Embryonic facial prominence (tissue), 1 donor: ENCODE measurements around the gene PTPRM.
"Not testable (repeated sequence)": the region's sequence is repeated elsewhere in the genome, so short reads cannot be mapped to it uniquely, and the experiment has no call there.

Experiments
- DNase-seq: peaks from one replicate; pipeline ENCODE4 v3.0.0-alpha.2; 2016; ENCODE audit errors: extremely low spot score

Gene PTPRM

GRCh38 chr18:8427339-8427738 lies 860.2 kb downstream of the PTPRM start:
- DNase-seq: no peak

- DNase-seq: no peak
Observed at GRCh38 chr18:8428951-8429350, 861.8 kb downstream of the PTPRM start.

- DNase-seq: no peak
Observed at GRCh38 chr18:8431036-8431435, 863.9 kb downstream of the PTPRM start.

GRCh38 chr18:8433323-8433722 lies 866.2 kb downstream of the PTPRM start:
- no peak for DNase-seq

- no peak for DNase-seq
Observed at GRCh38 chr18:8433771-8434170, 866.7 kb downstream of the PTPRM start.

- DNase-seq: no peak
Observed at GRCh38 chr18:8435376-8435775, 868.3 kb downstream of the PTPRM start.

- DNase-seq: no peak
Observed at GRCh38 chr18:8439055-8439454, 871.9 kb downstream of the PTPRM start.

- no peak for DNase-seq
Observed at GRCh38 chr18:8443505-8443904, 876.4 kb downstream of the PTPRM start.

- not testable (repeated sequence) for DNase-seq
Observed at GRCh38 chr18:8446936-8447335, 879.8 kb downstream of the PTPRM start.

- DNase-seq: no peak
Observed at GRCh38 chr18:8448130-8448529, 881.0 kb downstream of the PTPRM start.

GRCh38 chr18:8450013-8450412 lies 882.9 kb downstream of the PTPRM start:
- no peak for DNase-seq

GRCh38 chr18:8450898-8451665 lies 884.0 kb downstream of the PTPRM start:
- DNase-seq: no peak

GRCh38 chr18:8453528-8453927 lies 886.4 kb downstream of the PTPRM start:
- no peak for DNase-seq

- DNase-seq: no peak
Observed at GRCh38 chr18:8454136-8454535, 887.0 kb downstream of the PTPRM start.

- no peak for DNase-seq
Observed at GRCh38 chr18:8455661-8456614, 888.8 kb downstream of the PTPRM start.
